ENCODE measurements around the gene ESPN. TPM values are rescaled to one million over a fixed set of nuclear protein-coding genes. Genes with fewer than 3 reads are reported as not detected.

Gene ESPN
- polyA plus RNA-seq, 1 of the 3 experiments (the other 2 are of a cell fraction) = 0.33 TPM

DNA sequence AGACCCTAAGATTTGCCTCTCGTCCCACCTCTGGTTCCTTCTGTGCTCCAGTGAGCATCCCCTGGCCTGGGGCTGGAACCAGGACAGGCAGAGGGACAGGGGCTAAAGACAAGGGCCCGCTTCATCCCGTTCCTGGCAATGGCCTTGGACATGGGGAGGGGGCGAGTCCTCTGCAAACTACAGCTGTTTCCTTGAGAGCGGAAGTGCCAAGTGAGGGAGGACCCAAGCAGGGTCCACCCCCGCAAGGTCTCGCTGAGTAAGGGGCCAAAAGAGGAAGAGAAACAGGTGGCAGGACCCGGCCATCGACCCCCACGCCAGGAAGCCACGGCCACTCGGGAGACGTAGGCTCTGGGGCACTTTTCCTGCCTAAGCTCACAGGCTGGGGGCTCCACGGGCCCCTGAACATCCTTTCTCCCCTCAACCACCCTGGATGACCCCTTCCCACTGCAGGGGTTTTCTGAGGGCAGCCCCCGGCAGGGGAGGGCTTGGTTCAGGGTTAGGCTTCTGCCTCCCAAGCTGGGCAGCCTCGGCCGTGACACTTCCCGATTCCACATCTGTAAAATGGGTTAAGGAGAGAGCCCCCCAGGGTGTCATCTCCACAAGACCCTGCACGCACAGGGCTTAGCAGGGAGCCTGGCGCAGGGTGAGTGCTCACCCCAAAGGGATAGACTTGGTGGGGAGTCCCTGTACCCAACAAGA, 84.8 kb downstream of the ESPN start:
- Histone ChIP-seq H3K9ac (no peak overlapping the region), H3K4me3 (ENCODE audit: low read depth in 2 of 2, low read length in 1 of 2) (no peak overlapping the region), H3K27me3 (ENCODE audit: insufficient read depth) (no peaks in the 10 kb centered on the region), H3K9me3 (no peaks in the 10 kb centered on the region), H4K20me1 (ENCODE audit: insufficient read depth) (no peaks in the 10 kb centered on the region), H3K4me2 (no peak overlapping the region), H3K4me1 (ENCODE audit: control insufficient read depth in 1 of 2, insufficient read depth in 2 of 2, low read depth in 1 of 2, low read length in 1 of 2) (peaks cover 0 to 92% of the 10 kb centered on the region in 2 experiments; a peak in 2 of 4 replicates), H3F3A (replicated peaks; ENCODE audit: insufficient read depth) (no peaks in the 10 kb centered on the region), H2AFZ (ENCODE audit: low read depth) (no peak overlapping the region), H3K27ac (ENCODE audit: low read depth in 2 of 2, low read length in 1 of 2) (peak overlapping the region in 1 of 2 experiments; percentile 93; a peak in 2 of 4 replicates), H3K79me2 (ENCODE audit: insufficient read depth) (no peaks in the 10 kb centered on the region), H3K36me3 (replicated peaks in 1 of 2; ENCODE audit: control insufficient read depth in 1 of 2, insufficient read depth in 2 of 2, low read length in 1 of 2) (no peaks in the 10 kb centered on the region), H3K9me2 (no peaks in the 10 kb centered on the region)
- TF ChIP-seq JUND (IDR thresholded peaks at IDR 0.05) = no peak
- TF ChIP-seq, protein P1, sequence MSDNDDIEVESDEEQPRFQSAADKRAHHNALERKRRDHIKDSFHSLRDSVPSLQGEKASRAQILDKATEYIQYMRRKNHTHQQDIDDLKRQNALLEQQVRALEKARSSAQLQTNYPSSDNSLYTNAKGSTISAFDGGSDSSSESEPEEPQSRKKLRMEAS (IDR thresholded peaks at IDR 0.05; ENCODE audit: low read depth) = no peak
- no peak for TF ChIP-seq RXRA (IDR thresholded peaks at IDR 0.05; ENCODE audit: borderline replicate concordance, low read depth)
- TF ChIP-seq TCF12 (IDR thresholded peaks at IDR 0.05) = no peak
- TF ChIP-seq MEF2A (IDR thresholded peaks at IDR 0.05; ENCODE audit: borderline replicate concordance, low read depth) = no peak
- TF ChIP-seq, protein P2, sequence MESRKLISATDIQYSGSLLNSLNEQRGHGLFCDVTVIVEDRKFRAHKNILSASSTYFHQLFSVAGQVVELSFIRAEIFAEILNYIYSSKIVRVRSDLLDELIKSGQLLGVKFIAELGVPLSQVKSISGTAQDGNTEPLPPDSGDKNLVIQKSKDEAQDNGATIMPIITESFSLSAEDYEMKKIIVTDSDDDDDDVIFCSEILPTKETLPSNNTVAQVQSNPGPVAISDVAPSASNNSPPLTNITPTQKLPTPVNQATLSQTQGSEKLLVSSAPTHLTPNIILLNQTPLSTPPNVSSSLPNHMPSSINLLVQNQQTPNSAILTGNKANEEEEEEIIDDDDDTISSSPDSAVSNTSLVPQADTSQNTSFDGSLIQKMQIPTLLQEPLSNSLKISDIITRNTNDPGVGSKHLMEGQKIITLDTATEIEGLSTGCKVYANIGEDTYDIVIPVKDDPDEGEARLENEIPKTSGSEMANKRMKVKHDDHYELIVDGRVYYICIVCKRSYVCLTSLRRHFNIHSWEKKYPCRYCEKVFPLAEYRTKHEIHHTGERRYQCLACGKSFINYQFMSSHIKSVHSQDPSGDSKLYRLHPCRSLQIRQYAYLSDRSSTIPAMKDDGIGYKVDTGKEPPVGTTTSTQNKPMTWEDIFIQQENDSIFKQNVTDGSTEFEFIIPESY (IDR thresholded peaks at IDR 0.05; ENCODE audit: borderline replicate concordance, low read depth) = no peak
- TF ChIP-seq EP300 (IDR thresholded peaks at IDR 0.05; ENCODE audit: borderline replicate concordance in 1 of 2, low read depth in 1 of 2, low read length in 1 of 2) = no peak
- no peak for TF ChIP-seq FOSL2 (IDR thresholded peaks at IDR 0.05; ENCODE audit: borderline replicate concordance, low read depth)
- TF ChIP-seq GABPA (IDR thresholded peaks at IDR 0.05; ENCODE audit: low read depth) = no peak
- TF ChIP-seq CHD2 (IDR thresholded peaks at IDR 0.05; ENCODE audit: low read length, partially characterized antibody) = no peak
- no peak for TF ChIP-seq MXI1 (IDR thresholded peaks at IDR 0.05; ENCODE audit: low read depth, low read length)
- DNase-seq = peak; percentile 23
- POLR2A ChIA-PET = interaction anchor here (1.0 to 1.2 kb wide), 3 partner anchors 8 to 10 kb away, joined by 3 to 5 read pairs (median 4); no protein-coding TSS in a partner anchor
- CTCF ChIA-PET = interaction anchor here (0.5 to 17.4 kb wide), 5 partner anchors 14 to 72 kb away, joined by 3 to 211 read pairs (median 3); partner anchors contain the start of gene PLEKHG5
- WGBS (ENCODE audit: low lambda C conversion rate) = 74% methylated on average over 4 of the region's 20 CpGs

DNA sequence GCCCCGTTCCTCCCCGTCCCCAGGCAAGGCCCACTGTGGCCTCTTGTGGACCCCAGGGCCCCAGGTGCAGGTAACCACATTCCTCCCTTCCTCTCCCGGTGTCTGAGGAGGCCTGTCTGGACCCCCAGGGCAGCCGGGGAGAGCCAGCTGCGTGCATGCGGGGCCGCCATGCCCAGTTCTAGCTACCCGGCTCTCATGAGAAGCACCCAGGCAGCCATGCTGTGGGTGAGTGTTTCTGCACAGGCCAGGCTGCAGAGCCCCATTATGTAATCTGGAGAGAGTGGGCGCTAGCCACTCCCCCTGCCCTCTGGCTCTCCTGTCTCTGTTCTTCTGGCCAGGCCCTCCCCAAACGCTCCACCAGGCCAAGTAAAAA, 85.3 kb downstream of the ESPN start:
- Histone ChIP-seq H3K4me3 (ENCODE audit: low read depth in 2 of 2, low read length in 1 of 2) (no peak overlapping the region), H4K20me1 (ENCODE audit: insufficient read depth) (no peaks in the 10 kb centered on the region), H3K9ac (no peak overlapping the region), H3F3A (replicated peaks; ENCODE audit: insufficient read depth) (no peaks in the 10 kb centered on the region), H3K9me2 (no peaks in the 10 kb centered on the region), H3K4me1 (ENCODE audit: control insufficient read depth in 1 of 2, insufficient read depth in 2 of 2, low read depth in 1 of 2, low read length in 1 of 2) (peaks cover 0 to 89% of the 10 kb centered on the region in 2 experiments; a peak in 2 of 4 replicates), H3K36me3 (replicated peaks in 1 of 2; ENCODE audit: control insufficient read depth in 1 of 2, insufficient read depth in 2 of 2, low read length in 1 of 2) (no peaks in the 10 kb centered on the region), H3K79me2 (ENCODE audit: insufficient read depth) (no peaks in the 10 kb centered on the region), H3K9me3 (no peaks in the 10 kb centered on the region), H2AFZ (ENCODE audit: low read depth) (no peak overlapping the region), H3K4me2 (no peak overlapping the region), H3K27ac (ENCODE audit: low read depth in 2 of 2, low read length in 1 of 2) (peak overlapping the region in 1 of 2 experiments; percentile 93; a peak in 2 of 4 replicates), H3K27me3 (ENCODE audit: insufficient read depth) (no peaks in the 10 kb centered on the region)
- ChIA-PET CTCF (interaction anchor here (0.5 to 17.4 kb wide), 3 partner anchors 14 to 73 kb away, joined by 3 to 211 read pairs (median 3); partner anchors contain the start of gene PLEKHG5), POLR2A (interaction anchor here (1.2 kb wide), 1 partner anchor 11 kb away, joined by 4 read pairs; no protein-coding TSS in a partner anchor)
- WGBS (ENCODE audit: low lambda C conversion rate) = 77% methylated on average over 2 of the region's 10 CpGs
- DNase-seq = peak; percentile 76
- TF ChIP-seq NFIC (IDR thresholded peaks at IDR 0.05; ENCODE audit: borderline replicate concordance) = no peak
- TF ChIP-seq, protein P3, sequence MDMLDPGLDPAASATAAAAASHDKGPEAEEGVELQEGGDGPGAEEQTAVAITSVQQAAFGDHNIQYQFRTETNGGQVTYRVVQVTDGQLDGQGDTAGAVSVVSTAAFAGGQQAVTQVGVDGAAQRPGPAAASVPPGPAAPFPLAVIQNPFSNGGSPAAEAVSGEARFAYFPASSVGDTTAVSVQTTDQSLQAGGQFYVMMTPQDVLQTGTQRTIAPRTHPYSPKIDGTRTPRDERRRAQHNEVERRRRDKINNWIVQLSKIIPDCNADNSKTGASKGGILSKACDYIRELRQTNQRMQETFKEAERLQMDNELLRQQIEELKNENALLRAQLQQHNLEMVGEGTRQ (IDR thresholded peaks at IDR 0.05; ENCODE audit: borderline replicate concordance, low read depth, low read length) = no peak
- no peak for TF ChIP-seq FOXJ3 (CRISPR knock-in tag; IDR thresholded peaks at IDR 0.05)
- TF ChIP-seq RXRA (IDR thresholded peaks at IDR 0.05; ENCODE audit: borderline replicate concordance, low read depth) = no peak
- TF ChIP-seq TCF12 (IDR thresholded peaks at IDR 0.05) = no peak
- no peak for TF ChIP-seq ELF1 (IDR thresholded peaks at IDR 0.05)
- TF ChIP-seq, protein P4, sequence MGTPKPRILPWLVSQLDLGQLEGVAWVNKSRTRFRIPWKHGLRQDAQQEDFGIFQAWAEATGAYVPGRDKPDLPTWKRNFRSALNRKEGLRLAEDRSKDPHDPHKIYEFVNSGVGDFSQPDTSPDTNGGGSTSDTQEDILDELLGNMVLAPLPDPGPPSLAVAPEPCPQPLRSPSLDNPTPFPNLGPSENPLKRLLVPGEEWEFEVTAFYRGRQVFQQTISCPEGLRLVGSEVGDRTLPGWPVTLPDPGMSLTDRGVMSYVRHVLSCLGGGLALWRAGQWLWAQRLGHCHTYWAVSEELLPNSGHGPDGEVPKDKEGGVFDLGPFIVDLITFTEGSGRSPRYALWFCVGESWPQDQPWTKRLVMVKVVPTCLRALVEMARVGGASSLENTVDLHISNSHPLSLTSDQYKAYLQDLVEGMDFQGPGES (IDR thresholded peaks at IDR 0.05; ENCODE audit: low read depth, low read length) = no peak
- no peak for TF ChIP-seq POLR2AphosphoS5 (IDR thresholded peaks at IDR 0.05; ENCODE audit: low read depth, low read length)
- TF ChIP-seq EZH2phosphoT487 (IDR thresholded peaks at IDR 0.05; ENCODE audit: borderline replicate concordance, low read depth) = no peak
- no peak for TF ChIP-seq GATA2 (CRISPR knock-in tag; IDR thresholded peaks at IDR 0.05)
- no peak for TF ChIP-seq GABPA (IDR thresholded peaks at IDR 0.05; ENCODE audit: low read depth)
- TF ChIP-seq, protein P2 (IDR thresholded peaks at IDR 0.05; ENCODE audit: borderline replicate concordance, low read depth) = no peak
- TF ChIP-seq RAD21 (IDR thresholded peaks at IDR 0.05; ENCODE audit: low read length) = peak; percentile 7; the same call in 1 of the 2 replicates
- TF ChIP-seq EP300 (IDR thresholded peaks at IDR 0.05; ENCODE audit: borderline replicate concordance in 1 of 2, low read depth in 1 of 2, low read length in 1 of 2) = peak in 1 of 2 experiments; percentile 43; a peak in 1 of 4 replicates

Measured in SK-N-SH (cell line).